OCI-LY3 (cell line): ENCODE measurements around the gene ZNF641.

Experiments
- H2AFZ ChIP-seq: fragments of 200-600, 300-600 bp; shearing (Covaris generic); 2 replicates; pipeline ENCODE4 v1.6.0; 2014; ENCODE audit warnings: antibody characterized with exemption, low read depth, low read length
- H3K27ac ChIP-seq: fragments of 200-600, 300-600 bp; sonication (generic); 2 replicates; pipeline ENCODE4 v1.5.1; 2014; ENCODE audit warnings: mild to moderate bottlenecking, low read length, moderate library complexity, mixed read lengths
- H3K27me3 ChIP-seq: fragments of 200-600, 300-600 bp; sonication (generic); 2 replicates; pipeline ENCODE4 v1.6.1; 2014; ENCODE audit warnings: low read depth, low read length, mixed read lengths
- H3K36me3 ChIP-seq: fragments of 200-600, 300-600 bp; sonication (generic); replicated peaks from 2 replicates; pipeline ENCODE3; 2014; ENCODE audit warnings: low read depth, low read length, mixed read lengths
- H3K4me1 ChIP-seq: fragments of 300-600, 200-600 bp; sonication (generic); 2 replicates; pipeline ENCODE4 v1.6.1; 2014; ENCODE audit warnings: low read length, mixed read lengths
- H3K4me2 ChIP-seq: fragments of 200-600, 300-600 bp; sonication (generic); 2 replicates; pipeline ENCODE4 v1.6.1; 2014; ENCODE audit warnings: low read length, mixed read lengths
- H3K4me3 ChIP-seq: fragments of 300-600, 200-600 bp; sonication (generic); 2 replicates; pipeline ENCODE4 v1.5.1; 2014; ENCODE audit warnings: antibody characterized with exemption, mild to moderate bottlenecking, low read length, moderate library complexity
- H3K79me2 ChIP-seq: fragments of 300-600, 200-600 bp; shearing (Covaris generic); 2 replicates; pipeline ENCODE4 v1.6.1; 2014; ENCODE audit warnings: mild to moderate bottlenecking, low read length, mixed read lengths
- H3K9ac ChIP-seq: fragments of 300-600, 200-600 bp; shearing (Covaris generic); 2 replicates; pipeline ENCODE4 v1.6.0; 2014; ENCODE audit warnings: mild to moderate bottlenecking, low read length, moderate library complexity
- H3K9me3 ChIP-seq: fragments of 200-600, 300-600 bp; shearing (Covaris generic); 2 replicates; pipeline ENCODE4 v1.6.1; 2014; ENCODE audit warnings: low read length, mixed read lengths; ENCODE audit not compliant: insufficient read depth
- H4K20me1 ChIP-seq: fragments of 200-600, 300-600 bp; sonication (generic); 2 replicates; pipeline ENCODE4 v1.6.1; 2016; ENCODE audit warnings: low read length, mixed read lengths; ENCODE audit not compliant: insufficient read depth
- EZH2phosphoT487 ChIP-seq: fragments of 200-600 bp; shearing (Covaris generic); IDR thresholded peaks from 2 replicates; pipeline ENCODE4 v1.6.1; 2018; ENCODE audit warnings: antibody characterized with exemption, mixed run types, low read depth
- TF ChIP-seq, protein P1 (sequence below): fragments of 200-600, 300-600 bp; sonication (generic); IDR thresholded peaks from 2 replicates; pipeline ENCODE4 v1.5.1; 2014; ENCODE audit warnings: antibody characterized with exemption, low read length, low read depth

The ZNF641 gene

DNA sequence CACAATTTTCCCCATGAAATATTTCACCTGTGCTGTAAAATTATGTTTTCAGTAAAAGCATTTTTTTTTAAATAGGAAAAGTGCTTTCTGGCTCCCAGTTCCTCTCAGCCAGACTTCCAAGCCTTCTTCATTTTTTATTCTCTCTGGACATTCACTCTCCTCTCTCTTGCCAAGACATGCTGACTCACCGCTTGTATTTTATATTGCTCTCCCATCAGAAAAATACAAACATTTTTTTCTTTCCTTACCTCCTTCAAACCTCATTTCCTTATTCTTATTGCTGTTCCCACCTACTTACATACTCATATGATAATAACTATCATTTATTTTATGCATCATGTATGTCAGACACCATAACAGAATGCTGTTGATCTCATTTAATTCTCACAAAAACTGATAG is 37.7 kb upstream of the ZNF641 start:
- no peak overlapping the region for H2AFZ ChIP-seq
- peaks cover 5% of the 10 kb centered on the region; the same call in 1 of the 2 replicates for H3K27me3 ChIP-seq
- no peak overlapping the region for H3K27ac ChIP-seq
- no peaks in the 10 kb centered on the region for H4K20me1 ChIP-seq
- no peaks in the 10 kb centered on the region for H3K79me2 ChIP-seq
- no peak overlapping the region for H3K9ac ChIP-seq
- no peak overlapping the region for H3K4me2 ChIP-seq
- H3K9me3 ChIP-seq, result no peaks in the 10 kb centered on the region
- H3K4me1 ChIP-seq, result no peaks in the 10 kb centered on the region
- no peak overlapping the region for H3K4me3 ChIP-seq
- no peak for TF ChIP-seq EZH2phosphoT487
- TF ChIP-seq, protein P1, sequence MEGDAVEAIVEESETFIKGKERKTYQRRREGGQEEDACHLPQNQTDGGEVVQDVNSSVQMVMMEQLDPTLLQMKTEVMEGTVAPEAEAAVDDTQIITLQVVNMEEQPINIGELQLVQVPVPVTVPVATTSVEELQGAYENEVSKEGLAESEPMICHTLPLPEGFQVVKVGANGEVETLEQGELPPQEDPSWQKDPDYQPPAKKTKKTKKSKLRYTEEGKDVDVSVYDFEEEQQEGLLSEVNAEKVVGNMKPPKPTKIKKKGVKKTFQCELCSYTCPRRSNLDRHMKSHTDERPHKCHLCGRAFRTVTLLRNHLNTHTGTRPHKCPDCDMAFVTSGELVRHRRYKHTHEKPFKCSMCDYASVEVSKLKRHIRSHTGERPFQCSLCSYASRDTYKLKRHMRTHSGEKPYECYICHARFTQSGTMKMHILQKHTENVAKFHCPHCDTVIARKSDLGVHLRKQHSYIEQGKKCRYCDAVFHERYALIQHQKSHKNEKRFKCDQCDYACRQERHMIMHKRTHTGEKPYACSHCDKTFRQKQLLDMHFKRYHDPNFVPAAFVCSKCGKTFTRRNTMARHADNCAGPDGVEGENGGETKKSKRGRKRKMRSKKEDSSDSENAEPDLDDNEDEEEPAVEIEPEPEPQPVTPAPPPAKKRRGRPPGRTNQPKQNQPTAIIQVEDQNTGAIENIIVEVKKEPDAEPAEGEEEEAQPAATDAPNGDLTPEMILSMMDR, result no peak
- no peaks in the 10 kb centered on the region for H3K36me3 ChIP-seq

DNA sequence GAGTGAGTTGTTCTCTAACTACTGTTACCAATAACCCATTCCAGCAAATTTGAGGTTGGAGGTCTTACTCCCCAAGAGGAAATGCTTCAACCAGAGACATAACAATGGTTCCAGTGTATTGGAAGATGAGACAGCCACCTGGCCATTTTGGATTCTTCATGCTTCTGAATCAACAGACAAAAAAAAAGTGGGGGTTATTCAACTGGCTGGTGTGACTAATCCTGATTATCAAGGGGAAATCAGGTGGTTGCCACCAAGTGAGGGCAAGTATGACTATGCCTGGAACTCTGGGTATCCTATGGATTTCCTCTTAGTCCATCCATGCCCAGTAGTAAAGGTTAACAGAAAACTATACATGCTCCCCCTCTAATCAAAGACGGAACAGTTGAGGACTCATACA is 29.9 kb upstream of the ZNF641 start:
- H2AFZ ChIP-seq, result no peak overlapping the region
- no peaks in the 10 kb centered on the region for H3K9me3 ChIP-seq
- H3K36me3 ChIP-seq, result no peaks in the 10 kb centered on the region
- no peaks in the 10 kb centered on the region for H3K27me3 ChIP-seq
- TF ChIP-seq, protein P1, result no peak
- no peak for TF ChIP-seq EZH2phosphoT487
- H3K4me2 ChIP-seq, result no peak overlapping the region
- no peaks in the 10 kb centered on the region for H3K4me1 ChIP-seq
- no peak overlapping the region for H3K27ac ChIP-seq
- no peaks in the 10 kb centered on the region for H4K20me1 ChIP-seq
- H3K4me3 ChIP-seq, result no peak overlapping the region
- H3K9ac ChIP-seq, result no peak overlapping the region
- no peaks in the 10 kb centered on the region for H3K79me2 ChIP-seq

GRCh38 chr12:48379794-48380193 is 29.1 kb upstream of the ZNF641 start:
- Histone ChIP-seq H3K4me3 (no peak overlapping the region), H3K9me3 (no peaks in the 10 kb centered on the region), H4K20me1 (no peaks in the 10 kb centered on the region), H3K27ac (no peak overlapping the region), H3K79me2 (no peaks in the 10 kb centered on the region), H3K9ac (no peak overlapping the region), H3K36me3 (no peaks in the 10 kb centered on the region), H3K4me2 (no peak overlapping the region), H3K4me1 (no peaks in the 10 kb centered on the region), H3K27me3 (no peaks in the 10 kb centered on the region), H2AFZ (no peak overlapping the region)
- TF ChIP-seq EZH2phosphoT487, result no peak
- TF ChIP-seq, protein P1, result no peak

DNA sequence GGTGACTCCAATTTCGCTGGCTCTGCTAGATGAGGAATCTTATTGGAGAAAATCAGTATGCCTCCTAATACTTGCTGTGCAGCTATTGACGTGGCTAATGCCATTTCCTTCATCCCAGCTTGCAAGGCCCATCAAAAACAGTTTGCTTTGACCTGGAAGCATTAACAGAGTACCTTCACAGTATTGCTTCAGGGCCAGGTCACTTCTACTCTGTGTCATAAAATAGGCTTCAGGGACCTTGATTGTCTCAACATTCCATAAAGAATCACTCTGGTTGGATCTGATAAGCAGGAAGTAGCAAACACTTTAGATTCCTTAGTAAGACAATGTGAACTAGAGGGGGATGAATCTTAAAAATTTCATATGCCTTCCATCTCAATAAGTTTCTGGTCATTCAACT is 26.9 kb upstream of the ZNF641 start:
- H3K79me2 ChIP-seq, result no peaks in the 10 kb centered on the region
- no peaks in the 10 kb centered on the region for H3K36me3 ChIP-seq
- no peaks in the 10 kb centered on the region for H3K27me3 ChIP-seq
- H3K27ac ChIP-seq, result no peak overlapping the region
- TF ChIP-seq, protein P1, result no peak
- TF ChIP-seq EZH2phosphoT487, result no peak
- no peak overlapping the region for H2AFZ ChIP-seq
- no peaks in the 10 kb centered on the region for H4K20me1 ChIP-seq
- H3K4me1 ChIP-seq, result no peaks in the 10 kb centered on the region
- H3K9ac ChIP-seq, result no peak overlapping the region
- H3K4me3 ChIP-seq, result no peak overlapping the region
- H3K4me2 ChIP-seq, result no peak overlapping the region
- H3K9me3 ChIP-seq, result no peaks in the 10 kb centered on the region
